GM23338 (cell line): Measurements from ENCODE around the gene RPS15. TPM values are rescaled to one million over a fixed set of nuclear protein-coding genes. Genes with fewer than 3 reads are reported as not detected.

Source experiments
- ATAC-seq: fragments of 200-7000 bp; cut with Tn5 transposase; 3 replicates; pipeline ENCODE4 v1.9.1; 2020
- DNase-seq: peaks from one replicate; pipeline ENCODE4 v3.0.0-alpha.2; 2015; ENCODE audit warnings: low spot score
- H2AFZ ChIP-seq: fragments of 200-600 bp; sonication (generic); 2 replicates; pipeline ENCODE4 v1.8.0; 2016; ENCODE audit warnings: antibody characterized with exemption, mild to moderate bottlenecking, moderate library complexity
- H3F3A ChIP-seq: fragments of 200-600 bp; sonication (generic); replicated peaks from 2 replicates; pipeline ENCODE4 v1.8.0; 2017; ENCODE audit warnings: antibody characterized with exemption, mixed run types, low read depth
- H3K27ac ChIP-seq: fragments of 200-600 bp; sonication (generic); 2 replicates; pipeline ENCODE4 v1.6.1; 2016; ENCODE audit warnings: low read depth
- H3K27me3 ChIP-seq: fragments of 200-600 bp; sonication (generic); 2 replicates; pipeline ENCODE4 v1.8.0; 2016; ENCODE audit warnings: mild to moderate bottlenecking, mixed run types, moderate library complexity; ENCODE audit not compliant: insufficient read depth
- H3K36me3 ChIP-seq: fragments of 200-600 bp; sonication (generic); 2 replicates; pipeline ENCODE4 v1.8.0; 2016; ENCODE audit warnings: mild to moderate bottlenecking; ENCODE audit not compliant: insufficient read depth
- H3K4me1 ChIP-seq: fragments of 200-600 bp; sonication (generic); 2 replicates; pipeline ENCODE4 v1.8.0; 2016; ENCODE audit warnings: mild to moderate bottlenecking, moderate library complexity; ENCODE audit not compliant: insufficient read depth
- H3K4me2 ChIP-seq: fragments of 200-600 bp; sonication (generic); 2 replicates; pipeline ENCODE4 v1.7.1; 2017; ENCODE audit warnings: mixed run types
- H3K4me3 ChIP-seq: fragments of 200-600 bp; sonication (generic); 2 replicates; pipeline ENCODE4 v1.6.1; 2016; ENCODE audit warnings: mixed run types
- H3K79me2 ChIP-seq: fragments of 200-600 bp; sonication (generic); replicated peaks from 2 replicates; pipeline ENCODE4 v1.8.0; 2017; ENCODE audit warnings: mild to moderate bottlenecking; ENCODE audit not compliant: insufficient read depth
- H3K9me2 ChIP-seq: fragments of 200-600 bp; sonication (generic); 2 replicates; pipeline ENCODE4 v1.8.0; 2017; ENCODE audit not compliant: insufficient read depth
- H4K20me1 ChIP-seq: fragments of 200-600 bp; sonication (generic); replicated peaks from 2 replicates; pipeline ENCODE4 v1.8.0; 2017; ENCODE audit warnings: mild to moderate bottlenecking; ENCODE audit not compliant: insufficient read depth
- H3K27ac Mint-ChIP-seq: 2 replicates; pipeline ENCODE4 v1.8.0; 2020; ENCODE audit warnings: inconsistent platforms, mild to moderate bottlenecking, moderate library complexity, mixed read lengths
- H3K27me3 Mint-ChIP-seq: 3 replicates; pipeline ENCODE4 v1.8.0; 2022; ENCODE audit warnings: low read depth, mild to moderate bottlenecking, moderate library complexity, mixed read lengths, inconsistent platforms; ENCODE audit not compliant: insufficient read depth, poor library complexity
- H3K36me3 Mint-ChIP-seq: 3 replicates; pipeline ENCODE4 v1.8.0; 2021; ENCODE audit warnings: low read depth, mild to moderate bottlenecking, inconsistent platforms, moderate library complexity, mixed read lengths
- H3K4me1 Mint-ChIP-seq: 3 replicates; pipeline ENCODE4 v1.8.0; 2020; ENCODE audit warnings: mild to moderate bottlenecking, inconsistent platforms, mixed read lengths
- H3K4me3 Mint-ChIP-seq: 3 replicates; pipeline ENCODE4 v1.8.0; 2021; ENCODE audit warnings: moderate library complexity, mild to moderate bottlenecking, inconsistent platforms, mixed read lengths
- H3K9me3 Mint-ChIP-seq: 3 replicates; pipeline ENCODE4 v1.8.0; 2020; ENCODE audit warnings: moderate library complexity, mild to moderate bottlenecking, inconsistent platforms, mixed read lengths
- CREB1 ChIP-seq: fragments of 250-450 bp; sonication (Bioruptor Pico); IDR thresholded peaks from 2 replicates; pipeline ENCODE4 v1.5.0; 2020; ENCODE audit warnings: low read depth, mild to moderate bottlenecking, moderate library complexity
- EZH2 ChIP-seq: fragments of 200-600 bp; sonication (generic); IDR thresholded peaks from one replicate; pipeline ENCODE4 v1.8.0; 2017; ENCODE audit warnings: antibody characterized with exemption, mild to moderate bottlenecking, low read depth; ENCODE audit not compliant: unreplicated experiment
- EZH2phosphoT487 ChIP-seq: fragments of 200-600 bp; sonication (generic); IDR thresholded peaks from one replicate; pipeline ENCODE4 v1.8.1; 2018; ENCODE audit warnings: antibody characterized with exemption; ENCODE audit not compliant: unreplicated experiment
- JUNB ChIP-seq: IDR thresholded peaks from one replicate; pipeline ENCODE4 v1.6.1; 2016; ENCODE audit warnings: antibody characterized with exemption; ENCODE audit not compliant: unreplicated experiment
- NANOG ChIP-seq: IDR thresholded peaks from 2 replicates; pipeline ENCODE4 v1.6.1; 2016; ENCODE audit warnings: antibody characterized with exemption, borderline replicate concordance
- POLR2AphosphoS5 ChIP-seq: IDR thresholded peaks from 2 replicates; pipeline ENCODE4 v1.6.1; 2016; ENCODE audit warnings: antibody characterized with exemption, low read depth
- STAT1 ChIP-seq: IDR thresholded peaks from one replicate; pipeline ENCODE4 v1.6.1; 2016; ENCODE audit warnings: antibody characterized with exemption; ENCODE audit not compliant: unreplicated experiment
- ZNF114 ChIP-seq: fragments of 250-450 bp; sonication (Bioruptor Pico); IDR thresholded peaks from 2 replicates; pipeline ENCODE4 v1.5.0; 2020; ENCODE audit warnings: mild to moderate bottlenecking, moderate library complexity
- ZNF331 ChIP-seq: fragments of 250-450 bp; sonication (Bioruptor Pico); IDR thresholded peaks from 2 replicates; pipeline ENCODE4 v1.5.0; 2020; ENCODE audit warnings: low read depth, mild to moderate bottlenecking, moderate library complexity
- polyA plus RNA-seq: library from polyadenylated mRNA; unstranded; fragments of >200 nt; fragmentation: Nextera tagmentation; extraction: Ambion mirVana; gene quantifications from 2 replicates; pipeline ENCODE4 v1.2.1, GENCODE V29; 2016
- total RNA-seq: library from RNA; depleted of rRNA; stranded (reverse); fragments of >200 nt; shearing (Covaris generic); gene quantifications from 2 replicates; pipeline ENCODE4 v1.2.3, GENCODE V29; 2014
- TF ChIP-seq, protein P1 (sequence below): IDR thresholded peaks from one replicate; pipeline ENCODE4 v1.6.1; 2018; ENCODE audit warnings: antibody characterized with exemption; ENCODE audit not compliant: unreplicated experiment
- TF ChIP-seq, protein P2 (sequence below), 2 experiments: fragments of 200-600 bp in 1 of 2; sonication (generic) in 1 of 2; conservative IDR thresholded peaks; 2 replicates each; pipeline versions ENCODE4 v1.5.1 to v1.6.1; 2016 to 2017; ENCODE audit warnings: antibody characterized with exemption in 2 of 2, low read depth in 2 of 2, mild to moderate bottlenecking in 2 of 2, moderate library complexity in 1 of 2
- TF ChIP-seq, protein P3 (sequence below): IDR thresholded peaks from 2 replicates; pipeline ENCODE4 v1.6.1; 2016; ENCODE audit warnings: antibody characterized with exemption
- TF ChIP-seq, protein P4 (sequence below): fragments of 250-450 bp; sonication (Bioruptor Pico); IDR thresholded peaks from 2 replicates; pipeline ENCODE4 v1.5.0; 2020; ENCODE audit warnings: mild to moderate bottlenecking, moderate library complexity

Gene RPS15
- total and polyA plus RNA-seq, 2 experiments from 2014 or later = 2,953 to 3,861 TPM

DNA sequence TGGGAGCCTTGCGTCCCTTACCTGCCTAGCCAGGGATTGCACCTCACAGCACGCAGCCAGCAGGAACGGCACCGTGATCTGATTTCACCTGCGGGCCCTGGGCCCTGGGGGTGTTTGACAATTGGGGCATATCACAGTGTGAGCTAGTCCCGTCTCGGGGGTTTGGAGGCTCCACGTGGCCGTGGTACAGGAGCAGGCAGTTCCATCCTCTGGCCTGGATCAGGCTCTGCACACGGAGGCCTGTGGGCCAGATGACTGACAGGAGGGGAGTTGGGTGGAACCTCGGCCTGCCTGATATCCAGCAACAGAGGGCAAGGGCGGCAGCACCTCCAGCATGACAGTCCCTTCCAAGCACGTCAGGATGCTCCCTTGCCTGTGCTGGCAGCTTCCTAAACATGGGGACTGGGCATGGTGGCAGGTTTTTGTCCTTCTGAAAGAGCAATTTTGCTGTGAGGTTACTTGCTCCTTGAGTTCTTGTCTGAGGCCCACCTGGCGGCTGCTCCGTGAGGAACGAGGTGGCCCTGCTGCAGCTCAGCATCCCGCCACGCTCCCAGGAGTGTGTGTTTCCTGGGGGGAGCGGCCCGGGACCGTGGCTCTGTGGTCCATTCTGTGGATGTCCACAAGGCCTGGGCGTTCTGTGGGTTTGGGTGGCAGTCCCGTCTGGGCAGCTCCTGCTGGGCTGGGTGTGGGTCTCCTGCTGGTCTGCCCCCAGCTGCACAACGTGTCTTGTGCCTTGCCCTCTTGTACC, 6.3 kb upstream of the RPS15 start:
- no peak for TF ChIP-seq ZNF114 (CRISPR knock-in tag)
- TF ChIP-seq ZNF331 = no peak
- no peak for TF ChIP-seq POLR2AphosphoS5
- no peak for TF ChIP-seq JUNB
- no peak for TF ChIP-seq CREB1 (CRISPR knock-in tag)
- no peak for TF ChIP-seq NANOG
- no peak for TF ChIP-seq EZH2
- no peak for TF ChIP-seq EZH2phosphoT487
- TF ChIP-seq, protein P1, sequence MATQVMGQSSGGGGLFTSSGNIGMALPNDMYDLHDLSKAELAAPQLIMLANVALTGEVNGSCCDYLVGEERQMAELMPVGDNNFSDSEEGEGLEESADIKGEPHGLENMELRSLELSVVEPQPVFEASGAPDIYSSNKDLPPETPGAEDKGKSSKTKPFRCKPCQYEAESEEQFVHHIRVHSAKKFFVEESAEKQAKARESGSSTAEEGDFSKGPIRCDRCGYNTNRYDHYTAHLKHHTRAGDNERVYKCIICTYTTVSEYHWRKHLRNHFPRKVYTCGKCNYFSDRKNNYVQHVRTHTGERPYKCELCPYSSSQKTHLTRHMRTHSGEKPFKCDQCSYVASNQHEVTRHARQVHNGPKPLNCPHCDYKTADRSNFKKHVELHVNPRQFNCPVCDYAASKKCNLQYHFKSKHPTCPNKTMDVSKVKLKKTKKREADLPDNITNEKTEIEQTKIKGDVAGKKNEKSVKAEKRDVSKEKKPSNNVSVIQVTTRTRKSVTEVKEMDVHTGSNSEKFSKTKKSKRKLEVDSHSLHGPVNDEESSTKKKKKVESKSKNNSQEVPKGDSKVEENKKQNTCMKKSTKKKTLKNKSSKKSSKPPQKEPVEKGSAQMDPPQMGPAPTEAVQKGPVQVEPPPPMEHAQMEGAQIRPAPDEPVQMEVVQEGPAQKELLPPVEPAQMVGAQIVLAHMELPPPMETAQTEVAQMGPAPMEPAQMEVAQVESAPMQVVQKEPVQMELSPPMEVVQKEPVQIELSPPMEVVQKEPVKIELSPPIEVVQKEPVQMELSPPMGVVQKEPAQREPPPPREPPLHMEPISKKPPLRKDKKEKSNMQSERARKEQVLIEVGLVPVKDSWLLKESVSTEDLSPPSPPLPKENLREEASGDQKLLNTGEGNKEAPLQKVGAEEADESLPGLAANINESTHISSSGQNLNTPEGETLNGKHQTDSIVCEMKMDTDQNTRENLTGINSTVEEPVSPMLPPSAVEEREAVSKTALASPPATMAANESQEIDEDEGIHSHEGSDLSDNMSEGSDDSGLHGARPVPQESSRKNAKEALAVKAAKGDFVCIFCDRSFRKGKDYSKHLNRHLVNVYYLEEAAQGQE = no peak
- TF ChIP-seq, protein P2, sequence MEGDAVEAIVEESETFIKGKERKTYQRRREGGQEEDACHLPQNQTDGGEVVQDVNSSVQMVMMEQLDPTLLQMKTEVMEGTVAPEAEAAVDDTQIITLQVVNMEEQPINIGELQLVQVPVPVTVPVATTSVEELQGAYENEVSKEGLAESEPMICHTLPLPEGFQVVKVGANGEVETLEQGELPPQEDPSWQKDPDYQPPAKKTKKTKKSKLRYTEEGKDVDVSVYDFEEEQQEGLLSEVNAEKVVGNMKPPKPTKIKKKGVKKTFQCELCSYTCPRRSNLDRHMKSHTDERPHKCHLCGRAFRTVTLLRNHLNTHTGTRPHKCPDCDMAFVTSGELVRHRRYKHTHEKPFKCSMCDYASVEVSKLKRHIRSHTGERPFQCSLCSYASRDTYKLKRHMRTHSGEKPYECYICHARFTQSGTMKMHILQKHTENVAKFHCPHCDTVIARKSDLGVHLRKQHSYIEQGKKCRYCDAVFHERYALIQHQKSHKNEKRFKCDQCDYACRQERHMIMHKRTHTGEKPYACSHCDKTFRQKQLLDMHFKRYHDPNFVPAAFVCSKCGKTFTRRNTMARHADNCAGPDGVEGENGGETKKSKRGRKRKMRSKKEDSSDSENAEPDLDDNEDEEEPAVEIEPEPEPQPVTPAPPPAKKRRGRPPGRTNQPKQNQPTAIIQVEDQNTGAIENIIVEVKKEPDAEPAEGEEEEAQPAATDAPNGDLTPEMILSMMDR (conservative IDR thresholded peaks at IDR 0.05; ENCODE audit: low read depth in 2 of 2) = no peak
- no peak for TF ChIP-seq STAT1
- TF ChIP-seq, protein P3, sequence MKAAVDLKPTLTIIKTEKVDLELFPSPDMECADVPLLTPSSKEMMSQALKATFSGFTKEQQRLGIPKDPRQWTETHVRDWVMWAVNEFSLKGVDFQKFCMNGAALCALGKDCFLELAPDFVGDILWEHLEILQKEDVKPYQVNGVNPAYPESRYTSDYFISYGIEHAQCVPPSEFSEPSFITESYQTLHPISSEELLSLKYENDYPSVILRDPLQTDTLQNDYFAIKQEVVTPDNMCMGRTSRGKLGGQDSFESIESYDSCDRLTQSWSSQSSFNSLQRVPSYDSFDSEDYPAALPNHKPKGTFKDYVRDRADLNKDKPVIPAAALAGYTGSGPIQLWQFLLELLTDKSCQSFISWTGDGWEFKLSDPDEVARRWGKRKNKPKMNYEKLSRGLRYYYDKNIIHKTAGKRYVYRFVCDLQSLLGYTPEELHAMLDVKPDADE = no peak
- TF ChIP-seq, protein P4, sequence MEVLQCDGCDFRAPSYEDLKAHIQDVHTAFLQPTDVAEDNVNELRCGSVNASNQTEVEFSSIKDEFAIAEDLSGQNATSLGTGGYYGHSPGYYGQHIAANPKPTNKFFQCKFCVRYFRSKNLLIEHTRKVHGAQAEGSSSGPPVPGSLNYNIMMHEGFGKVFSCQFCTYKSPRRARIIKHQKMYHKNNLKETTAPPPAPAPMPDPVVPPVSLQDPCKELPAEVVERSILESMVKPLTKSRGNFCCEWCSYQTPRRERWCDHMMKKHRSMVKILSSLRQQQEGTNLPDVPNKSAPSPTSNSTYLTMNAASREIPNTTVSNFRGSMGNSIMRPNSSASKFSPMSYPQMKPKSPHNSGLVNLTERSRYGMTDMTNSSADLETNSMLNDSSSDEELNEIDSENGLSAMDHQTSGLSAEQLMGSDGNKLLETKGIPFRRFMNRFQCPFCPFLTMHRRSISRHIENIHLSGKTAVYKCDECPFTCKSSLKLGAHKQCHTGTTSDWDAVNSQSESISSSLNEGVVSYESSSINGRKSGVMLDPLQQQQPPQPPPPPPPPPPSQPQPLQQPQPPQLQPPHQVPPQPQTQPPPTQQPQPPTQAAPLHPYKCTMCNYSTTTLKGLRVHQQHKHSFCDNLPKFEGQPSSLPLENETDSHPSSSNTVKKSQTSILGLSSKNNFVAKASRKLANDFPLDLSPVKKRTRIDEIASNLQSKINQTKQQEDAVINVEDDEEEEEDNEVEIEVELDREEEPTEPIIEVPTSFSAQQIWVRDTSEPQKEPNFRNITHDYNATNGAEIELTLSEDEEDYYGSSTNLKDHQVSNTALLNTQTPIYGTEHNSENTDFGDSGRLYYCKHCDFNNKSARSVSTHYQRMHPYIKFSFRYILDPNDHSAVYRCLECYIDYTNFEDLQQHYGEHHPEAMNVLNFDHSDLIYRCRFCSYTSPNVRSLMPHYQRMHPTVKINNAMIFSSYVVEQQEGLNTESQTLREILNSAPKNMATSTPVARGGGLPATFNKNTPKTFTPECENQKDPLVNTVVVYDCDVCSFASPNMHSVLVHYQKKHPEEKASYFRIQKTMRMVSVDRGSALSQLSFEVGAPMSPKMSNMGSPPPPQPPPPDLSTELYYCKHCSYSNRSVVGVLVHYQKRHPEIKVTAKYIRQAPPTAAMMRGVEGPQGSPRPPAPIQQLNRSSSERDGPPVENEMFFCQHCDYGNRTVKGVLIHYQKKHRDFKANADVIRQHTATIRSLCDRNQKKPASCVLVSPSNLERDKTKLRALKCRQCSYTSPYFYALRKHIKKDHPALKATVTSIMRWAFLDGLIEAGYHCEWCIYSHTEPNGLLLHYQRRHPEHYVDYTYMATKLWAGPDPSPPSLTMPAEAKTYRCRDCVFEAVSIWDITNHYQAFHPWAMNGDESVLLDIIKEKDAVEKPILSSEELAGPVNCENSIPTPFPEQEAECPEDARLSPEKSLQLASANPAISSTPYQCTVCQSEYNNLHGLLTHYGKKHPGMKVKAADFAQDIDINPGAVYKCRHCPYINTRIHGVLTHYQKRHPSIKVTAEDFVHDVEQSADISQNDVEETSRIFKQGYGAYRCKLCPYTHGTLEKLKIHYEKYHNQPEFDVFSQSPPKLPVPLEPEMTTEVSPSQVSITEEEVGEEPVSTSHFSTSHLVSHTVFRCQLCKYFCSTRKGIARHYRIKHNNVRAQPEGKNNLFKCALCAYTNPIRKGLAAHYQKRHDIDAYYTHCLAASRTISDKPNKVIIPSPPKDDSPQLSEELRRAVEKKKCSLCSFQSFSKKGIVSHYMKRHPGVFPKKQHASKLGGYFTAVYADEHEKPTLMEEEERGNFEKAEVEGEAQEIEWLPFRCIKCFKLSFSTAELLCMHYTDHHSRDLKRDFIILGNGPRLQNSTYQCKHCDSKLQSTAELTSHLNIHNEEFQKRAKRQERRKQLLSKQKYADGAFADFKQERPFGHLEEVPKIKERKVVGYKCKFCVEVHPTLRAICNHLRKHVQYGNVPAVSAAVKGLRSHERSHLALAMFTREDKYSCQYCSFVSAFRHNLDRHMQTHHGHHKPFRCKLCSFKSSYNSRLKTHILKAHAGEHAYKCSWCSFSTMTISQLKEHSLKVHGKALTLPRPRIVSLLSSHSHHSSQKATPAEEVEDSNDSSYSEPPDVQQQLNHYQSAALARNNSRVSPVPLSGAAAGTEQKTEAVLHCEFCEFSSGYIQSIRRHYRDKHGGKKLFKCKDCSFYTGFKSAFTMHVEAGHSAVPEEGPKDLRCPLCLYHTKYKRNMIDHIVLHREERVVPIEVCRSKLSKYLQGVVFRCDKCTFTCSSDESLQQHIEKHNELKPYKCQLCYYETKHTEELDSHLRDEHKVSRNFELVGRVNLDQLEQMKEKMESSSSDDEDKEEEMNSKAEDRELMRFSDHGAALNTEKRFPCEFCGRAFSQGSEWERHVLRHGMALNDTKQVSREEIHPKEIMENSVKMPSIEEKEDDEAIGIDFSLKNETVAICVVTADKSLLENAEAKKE (CRISPR knock-in tag) = no peak
- H3K9me2 ChIP-seq = no peaks in the 10 kb centered on the region
- DNase-seq = no peak
- H2AFZ ChIP-seq = no peak overlapping the region
- H3K4me2 ChIP-seq = no peak overlapping the region
- no peaks in the 10 kb centered on the region; the same call in 2 of the 3 replicates for H3K4me1 Mint-ChIP-seq
- ATAC-seq = no peak
- H3K27me3 Mint-ChIP-seq = peaks cover 14% of the 10 kb centered on the region
- no peak overlapping the region for H3K27ac Mint-ChIP-seq
- H3K4me3 ChIP-seq = no peak overlapping the region
- peaks cover 21% of the 10 kb centered on the region for H4K20me1 ChIP-seq
- H3F3A ChIP-seq = peaks cover 40% of the 10 kb centered on the region
- H3K79me2 ChIP-seq = peaks cover 20% of the 10 kb centered on the region
- peaks cover 27% of the 10 kb centered on the region for H3K36me3 ChIP-seq
- H3K9me3 Mint-ChIP-seq = no peaks in the 10 kb centered on the region; the same call in 2 of the 3 replicates
- H3K27ac ChIP-seq = 0 out of 2 replicates have a peak overlapping the region, but pooled peaks have one; percentile 14
- no peaks in the 10 kb centered on the region for H3K4me1 ChIP-seq
- H3K4me3 Mint-ChIP-seq = no peak overlapping the region
- no peaks in the 10 kb centered on the region for H3K27me3 ChIP-seq
- H3K36me3 Mint-ChIP-seq = peaks cover 51% of the 10 kb centered on the region
